Measurements from ENCODE around the gene MTHFSD. TPM values are rescaled to one million over a fixed set of nuclear protein-coding genes. Genes with fewer than 3 reads are reported as not detected.

The MTHFSD gene
- total and polyA plus RNA-seq, 3 donors from 2014 or later, result 42.2 to 55.6 (median 45.0) TPM

DNA sequence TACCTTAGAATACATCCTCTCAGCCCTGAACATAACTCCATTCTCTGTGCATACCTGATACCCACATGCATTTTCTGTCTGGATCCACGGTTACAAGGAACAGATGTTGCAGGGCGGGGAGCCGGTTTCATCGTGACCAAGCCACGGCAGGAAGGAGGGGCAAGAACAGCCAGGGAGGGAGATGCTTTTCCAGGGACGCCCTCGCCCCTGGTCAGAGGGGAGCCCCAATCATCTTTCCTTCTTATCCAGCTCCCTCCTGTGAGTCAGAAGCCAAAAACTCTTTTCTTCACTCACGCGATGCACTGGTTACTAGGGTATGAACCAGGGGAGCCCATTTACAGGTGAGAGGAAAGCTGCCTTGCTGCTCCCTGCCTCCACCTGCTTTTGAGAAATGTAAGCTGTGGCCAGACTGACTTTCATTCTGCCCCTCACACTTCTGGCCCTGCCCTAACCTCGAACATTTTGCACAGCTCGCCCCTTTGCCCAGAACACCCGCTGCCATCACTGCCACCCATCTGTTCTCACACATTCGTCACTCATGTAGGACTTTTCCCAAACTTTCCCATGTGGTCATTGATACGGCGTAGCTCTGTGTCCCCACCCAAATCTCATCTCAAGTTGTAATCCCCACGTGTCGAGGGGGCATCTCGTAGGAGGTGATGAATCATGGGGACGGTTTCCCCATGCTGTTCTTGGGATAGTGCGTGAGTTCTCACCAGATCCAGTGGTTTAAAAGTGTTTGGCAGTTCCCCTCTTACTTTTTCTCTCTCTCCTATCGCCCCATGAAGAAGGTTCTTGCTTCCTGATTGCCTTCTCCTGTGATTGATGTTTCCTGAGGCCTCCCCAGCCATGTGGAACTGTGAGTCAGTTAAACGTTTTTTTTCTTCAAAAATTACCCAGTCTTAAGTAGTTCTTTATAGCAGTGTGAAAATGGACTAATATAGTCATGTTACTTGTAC is 43.9 kb upstream of the MTHFSD start:
- intact Hi-C loops (cut with DNase I; ENCODE audit: low total_unique reads), result no loop called here
- TF ChIP-seq, protein P1, sequence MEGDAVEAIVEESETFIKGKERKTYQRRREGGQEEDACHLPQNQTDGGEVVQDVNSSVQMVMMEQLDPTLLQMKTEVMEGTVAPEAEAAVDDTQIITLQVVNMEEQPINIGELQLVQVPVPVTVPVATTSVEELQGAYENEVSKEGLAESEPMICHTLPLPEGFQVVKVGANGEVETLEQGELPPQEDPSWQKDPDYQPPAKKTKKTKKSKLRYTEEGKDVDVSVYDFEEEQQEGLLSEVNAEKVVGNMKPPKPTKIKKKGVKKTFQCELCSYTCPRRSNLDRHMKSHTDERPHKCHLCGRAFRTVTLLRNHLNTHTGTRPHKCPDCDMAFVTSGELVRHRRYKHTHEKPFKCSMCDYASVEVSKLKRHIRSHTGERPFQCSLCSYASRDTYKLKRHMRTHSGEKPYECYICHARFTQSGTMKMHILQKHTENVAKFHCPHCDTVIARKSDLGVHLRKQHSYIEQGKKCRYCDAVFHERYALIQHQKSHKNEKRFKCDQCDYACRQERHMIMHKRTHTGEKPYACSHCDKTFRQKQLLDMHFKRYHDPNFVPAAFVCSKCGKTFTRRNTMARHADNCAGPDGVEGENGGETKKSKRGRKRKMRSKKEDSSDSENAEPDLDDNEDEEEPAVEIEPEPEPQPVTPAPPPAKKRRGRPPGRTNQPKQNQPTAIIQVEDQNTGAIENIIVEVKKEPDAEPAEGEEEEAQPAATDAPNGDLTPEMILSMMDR (IDR thresholded peaks at IDR 0.05), result no peak
- TF ChIP-seq POLR2A (IDR thresholded peaks at IDR 0.05), result no peak
- no peak overlapping the region for H3K4me3 ChIP-seq
- no peak for DNase-seq
- H3K4me1 ChIP-seq, result no peaks in the 10 kb centered on the region
- H3K27me3 ChIP-seq, result no peaks in the 10 kb centered on the region
- no peak overlapping the region for H3K27ac ChIP-seq
- 62 to 63% methylated on average over 22 of the region's 22 CpGs for WGBS, 2 donors
- H3K9me3 ChIP-seq, result no peaks in the 10 kb centered on the region
- no peaks in the 10 kb centered on the region for H3K36me3 ChIP-seq (ENCODE audit: low read depth, missing control alignments)

- TF ChIP-seq, protein P1 (IDR thresholded peaks at IDR 0.05), result no peak
- no peak for TF ChIP-seq POLR2A (IDR thresholded peaks at IDR 0.05)
- Histone ChIP-seq H3K27ac (no peak overlapping the region), H3K4me3 (peak overlapping the region; percentile 12 to 24), H3K9me3 (no peaks in the 10 kb centered on the region), H3K4me1 (no peaks in the 10 kb centered on the region), H3K27me3 (no peaks in the 10 kb centered on the region), H3K36me3 (ENCODE audit: low read depth, missing control alignments) (no peaks in the 10 kb centered on the region)
- DNase-seq, result peak; percentile 75
- WGBS, 2 donors, result 40 to 52% methylated on average over 5 to 7 of the region's 7 CpGs
- intact Hi-C loops (cut with DNase I; ENCODE audit: low total_unique reads), result no loop called here
Measured at GRCh38 chr16:86597880-86598606, 43.0 kb upstream of the MTHFSD start.

GRCh38 chr16:86597126-86597879 is 42.3 kb upstream of the MTHFSD start:
- TF ChIP-seq POLR2A (IDR thresholded peaks at IDR 0.05), result no peak
- TF ChIP-seq, protein P1 (IDR thresholded peaks at IDR 0.05), result no peak
- H3K27me3 ChIP-seq, result no peaks in the 10 kb centered on the region
- no peak for DNase-seq
- WGBS, 2 donors, result 59 to 65% methylated on average over 18 of the region's 18 CpGs
- intact Hi-C loops (cut with DNase I; ENCODE audit: low total_unique reads), result no loop called here
- H3K9me3 ChIP-seq, result no peaks in the 10 kb centered on the region
- no peaks in the 10 kb centered on the region for H3K4me1 ChIP-seq
- no peak overlapping the region for H3K27ac ChIP-seq
- H3K36me3 ChIP-seq (ENCODE audit: low read depth, missing control alignments), result no peaks in the 10 kb centered on the region
- H3K4me3 ChIP-seq, result peak overlapping the region in 1 of 2 donors; percentile 12

DNA sequence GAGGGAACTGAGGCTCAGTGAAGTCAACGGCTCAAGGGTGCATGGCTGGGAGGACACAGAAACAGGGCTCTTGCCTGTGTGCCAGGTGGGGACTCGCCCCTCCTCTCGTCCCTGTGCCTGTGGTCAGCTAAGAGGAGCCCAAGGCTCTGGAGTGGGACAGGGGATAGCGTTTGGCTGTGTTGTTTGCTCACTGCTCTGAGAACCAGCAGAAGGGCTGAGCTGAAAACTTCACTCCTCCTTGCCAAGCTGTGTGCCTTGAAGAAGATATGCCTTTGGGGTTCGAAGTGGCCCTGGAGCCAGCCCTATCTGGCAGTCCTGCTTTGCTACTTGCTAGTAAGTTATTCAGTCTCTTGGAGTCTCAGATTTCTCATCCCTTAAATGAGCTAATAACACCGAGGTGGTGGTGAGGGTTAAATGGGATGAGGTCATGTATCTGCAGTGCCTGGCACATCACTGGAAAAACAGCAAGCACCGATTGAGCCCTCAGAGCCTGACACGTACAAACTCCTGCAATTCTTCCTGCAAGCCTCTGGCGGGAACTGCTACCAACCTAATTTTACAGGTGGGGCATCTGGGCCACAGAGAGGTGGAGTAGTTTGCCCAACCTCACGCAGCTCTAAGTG is 41.1 kb upstream of the MTHFSD start:
- Histone ChIP-seq H3K27ac (no peak overlapping the region), H3K4me1 (no peaks in the 10 kb centered on the region), H3K9me3 (no peaks in the 10 kb centered on the region), H3K4me3 (no peak overlapping the region), H3K36me3 (ENCODE audit: low read depth, missing control alignments) (no peaks in the 10 kb centered on the region), H3K27me3 (no peaks in the 10 kb centered on the region)
- no peak for DNase-seq
- TF ChIP-seq, protein P1 (IDR thresholded peaks at IDR 0.05), result no peak
- TF ChIP-seq POLR2A (IDR thresholded peaks at IDR 0.05), result no peak
- intact Hi-C loops (cut with DNase I; ENCODE audit: low total_unique reads), result no loop called here
- 74 to 82% methylated on average over 9 to 10 of the region's 10 CpGs for WGBS, 2 donors
